Panc1 (cell line): ENCODE measurements around the gene SHANK1. TPM values are rescaled to one million over a fixed set of nuclear protein-coding genes. Genes with fewer than 3 reads are reported as not detected.

ENCODE experiments used
- ATAC-seq: fragments of 200-7000 bp; cut with Tn5 transposase; 2 replicates; pipeline ENCODE4 v1.9.1; 2020; ENCODE audit warnings: mild to moderate bottlenecking, moderate library complexity
- BruUV-seq: library from RNA; stranded (reverse); fragments of 400-500 nt; replicated peaks from 2 replicates; lab custom pipeline; 2021; lab: Mats Ljungman, UMichigan
- CTCF ChIA-PET: fragments of 300-600 bp; sonication (Branson Sonifier 250); formaldehyde crosslinking; loops from one replicate; lab custom pipeline; 2022; ENCODE audit warnings: antibody characterized with exemption; lab: Charles Lee
- POLR2A ChIA-PET: fragments of 300-600 bp; sonication (Branson Sonifier 250); formaldehyde crosslinking; loops from one replicate; lab custom pipeline; 2022; ENCODE audit warnings: antibody characterized with exemption; lab: Charles Lee
- DNase-seq: peaks from one replicate; pipeline ENCODE4 v3.0.0-alpha.2; 2010; ENCODE audit warnings: low read depth, low spot score
- H3K27ac ChIP-seq: 2 replicates; pipeline ENCODE4 v1.5.1; 2011; ENCODE audit warnings: mild to moderate bottlenecking, low read length, inconsistent platforms
- H3K27me3 ChIP-seq: fragments of 200-500 bp; sonication (Bioruptor generic); 2 replicates; pipeline ENCODE4 v1.6.0; 2014; ENCODE audit warnings: low read length, inconsistent platforms; ENCODE audit not compliant: control insufficient read depth, insufficient read depth
- H3K36me3 ChIP-seq: fragments of 200-500 bp; sonication (Bioruptor generic); 2 replicates; pipeline ENCODE4 v1.5.1; 2014; ENCODE audit warnings: inconsistent platforms, mild to moderate bottlenecking, low read length, moderate library complexity; ENCODE audit not compliant: control insufficient read depth, insufficient read depth
- H3K4me1 ChIP-seq: 2 replicates; pipeline ENCODE4 v1.5.1; 2011; ENCODE audit warnings: inconsistent platforms, mild to moderate bottlenecking, low read length, moderate library complexity; ENCODE audit not compliant: control insufficient read depth, insufficient read depth
- H3K4me3 ChIP-seq, 2 experiments: 2 replicates each; pipeline ENCODE4 v1.5.1; 2011 to 2012; ENCODE audit warnings: low read depth in 2 of 2, low read length in 2 of 2, mild to moderate bottlenecking in 2 of 2, inconsistent platforms in 1 of 2, moderate library complexity in 1 of 2
- H3K9me3 ChIP-seq: fragments of 200-500 bp; sonication (Bioruptor generic); 2 replicates; pipeline ENCODE4 v1.5.1; 2014; ENCODE audit warnings: low read depth, mild to moderate bottlenecking, inconsistent platforms, low read length, moderate library complexity; ENCODE audit not compliant: control insufficient read depth, insufficient read depth
- POLR2AphosphoS5 ChIP-seq: IDR thresholded peaks from 2 replicates; pipeline ENCODE4 v1.6.1; 2012; ENCODE audit warnings: mild to moderate bottlenecking, low read depth, low read length, moderate library complexity
- REST ChIP-seq, 2 experiments: IDR thresholded peaks; 2 replicates each; pipeline ENCODE4 v1.6.1; 2011 to 2012; ENCODE audit warnings: low read depth in 2 of 2, control low read depth in 1 of 2, low read length in 1 of 2, mild to moderate bottlenecking in 1 of 2, moderate library complexity in 1 of 2; ENCODE audit not compliant: insufficient read depth in 1 of 2
- SIN3A ChIP-seq: IDR thresholded peaks from 2 replicates; pipeline ENCODE4 v1.6.1; 2012; ENCODE audit warnings: low read depth, mild to moderate bottlenecking, low read length, moderate library complexity, borderline replicate concordance; ENCODE audit not compliant: insufficient read depth
- TCF7L2 ChIP-seq: IDR thresholded peaks from 2 replicates; pipeline ENCODE4 v1.6.1; 2011; ENCODE audit warnings: mild to moderate bottlenecking, low read depth, low read length, inconsistent platforms
- in situ Hi-C: cut with HindIII; loops from 2 replicates; pipeline ENCODE4 v1.10.0; 2016; ENCODE audit warnings: low sequenced_read_pairs, low pct_unique_long_range_greater_than_20kb
- intact Hi-C: fragments of 100-400 bp; cut with micrococcal nuclease; formaldehyde crosslinking; loops from one replicate; pipeline ENCODE4 v1.10.0; 2022; ENCODE audit not compliant: unreplicated experiment
- total RNA-seq: library from RNA; stranded (reverse); gene quantifications from one replicate; pipeline ENCODE4 v1.2.1, GENCODE V29; 2021; ENCODE audit not compliant: unreplicated experiment
- TF ChIP-seq, protein P1 (sequence below): fragments of 450-650 bp; IDR thresholded peaks from 2 replicates; pipeline ENCODE4 v1.5.1; 2017; ENCODE audit warnings: mild to moderate bottlenecking

Gene SHANK1
- total RNA-seq, 1 experiment from 2014 or later, result not detected

DNA sequence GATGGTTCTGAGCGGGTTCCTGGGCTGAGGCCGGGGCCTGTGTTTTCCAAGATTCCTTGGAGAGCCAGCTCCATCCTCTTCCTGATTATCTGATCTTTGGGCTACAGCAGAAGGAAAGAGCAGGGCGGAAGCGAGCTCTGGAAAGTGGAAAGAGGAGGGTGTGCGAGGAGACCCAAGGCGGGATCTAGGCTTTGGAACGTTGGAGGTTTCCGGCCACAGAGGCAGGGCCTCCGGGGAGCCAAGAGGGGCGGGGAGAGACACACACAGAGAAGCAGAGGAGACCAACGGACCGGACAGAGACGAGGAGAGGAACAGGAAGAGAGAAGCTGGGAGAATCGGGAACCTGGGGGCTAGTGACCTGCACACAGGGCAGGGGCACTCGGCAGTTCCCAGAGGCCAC is 3.5 kb upstream of the SHANK1 start, which contains the start of gene CLEC11A:
TSS of gene CLEC11A (plus strand) at position 296 of the 400 bp plus-strand sequence. CDS start 162 bp downstream, outside the sequence.
- BruUV-seq, result no TSS peak
- CTCF ChIA-PET, result no interaction called here
- Histone ChIP-seq H3K27me3 (no peaks in the 10 kb centered on the region), H3K4me1 (no peaks in the 10 kb centered on the region), H3K27ac (no peak within 1 kb of the TSS), H3K4me3 (no peak within 1 kb of the TSS; a peak in 1 of 4 replicates), H3K9me3 (no peaks in the 10 kb centered on the region), H3K36me3 (no peaks in the 10 kb centered on the region; the same call in 1 of the 2 replicates)
- no peak for ATAC-seq
- in situ Hi-C loops, result no loop called here
- intact Hi-C loops, result no loop called here
- DNase-seq, result no peak
- POLR2A ChIA-PET, result no interaction called here
- TF ChIP-seq, protein P1, sequence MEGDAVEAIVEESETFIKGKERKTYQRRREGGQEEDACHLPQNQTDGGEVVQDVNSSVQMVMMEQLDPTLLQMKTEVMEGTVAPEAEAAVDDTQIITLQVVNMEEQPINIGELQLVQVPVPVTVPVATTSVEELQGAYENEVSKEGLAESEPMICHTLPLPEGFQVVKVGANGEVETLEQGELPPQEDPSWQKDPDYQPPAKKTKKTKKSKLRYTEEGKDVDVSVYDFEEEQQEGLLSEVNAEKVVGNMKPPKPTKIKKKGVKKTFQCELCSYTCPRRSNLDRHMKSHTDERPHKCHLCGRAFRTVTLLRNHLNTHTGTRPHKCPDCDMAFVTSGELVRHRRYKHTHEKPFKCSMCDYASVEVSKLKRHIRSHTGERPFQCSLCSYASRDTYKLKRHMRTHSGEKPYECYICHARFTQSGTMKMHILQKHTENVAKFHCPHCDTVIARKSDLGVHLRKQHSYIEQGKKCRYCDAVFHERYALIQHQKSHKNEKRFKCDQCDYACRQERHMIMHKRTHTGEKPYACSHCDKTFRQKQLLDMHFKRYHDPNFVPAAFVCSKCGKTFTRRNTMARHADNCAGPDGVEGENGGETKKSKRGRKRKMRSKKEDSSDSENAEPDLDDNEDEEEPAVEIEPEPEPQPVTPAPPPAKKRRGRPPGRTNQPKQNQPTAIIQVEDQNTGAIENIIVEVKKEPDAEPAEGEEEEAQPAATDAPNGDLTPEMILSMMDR, result no peak
- TF ChIP-seq POLR2AphosphoS5 (no peak), REST (IDR thresholded peaks at IDR 0.05; ENCODE audit: insufficient read depth in 1 of 2, low read depth in 2 of 2, low read length in 1 of 2) (no peak), SIN3A (no peak), TCF7L2 (no peak)

- peaks cover 2% of the 10 kb centered on the region; the same call in 1 of the 2 replicates for H3K27me3 ChIP-seq
- in situ Hi-C loops, result no loop called here
- no peak overlapping the region for H3K4me3 ChIP-seq
- H3K4me1 ChIP-seq, result no peaks in the 10 kb centered on the region
- ChIA-PET POLR2A (no interaction called here), CTCF (no interaction called here)
- H3K36me3 ChIP-seq, result no peaks in the 10 kb centered on the region; the same call in 1 of the 2 replicates
- ATAC-seq (no peak), DNase-seq (no peak)
- intact Hi-C loops, result no loop called here
- no TSS peak for BruUV-seq
- no peak overlapping the region for H3K27ac ChIP-seq
- TF ChIP-seq, protein P1, result no peak
- TF ChIP-seq POLR2AphosphoS5 (no peak), SIN3A (no peak), REST (IDR thresholded peaks at IDR 0.05; ENCODE audit: insufficient read depth in 1 of 2, low read depth in 2 of 2, low read length in 1 of 2) (no peak), TCF7L2 (no peak)
- H3K9me3 ChIP-seq, result no peaks in the 10 kb centered on the region
Measured at GRCh38 chr19:50722201-50723013, 2.8 kb upstream of the SHANK1 start.
